ENCODE data around the gene HLA-C.
"Not testable (repeated sequence)": the region's sequence is repeated elsewhere in the genome, so short reads cannot be mapped to it uniquely, and the experiment has no call there.

Gene HLA-C

GRCh38 chr6:31270788-31271640 is 878 bp downstream of the HLA-C start:
- DNase-seq (ENCODE audit: low spot score), result peak; percentile 56

GRCh38 chr6:31268836-31269235 is 3.1 kb downstream of the HLA-C start:
- no peak for DNase-seq (ENCODE audit: low spot score)

- DNase-seq (ENCODE audit: low spot score), result no peak
Measured at GRCh38 chr6:31268369-31268765, 3.5 kb downstream of the HLA-C start.

GRCh38 chr6:31267651-31268368 is 4.1 kb downstream of the HLA-C start:
- DNase-seq (ENCODE audit: low spot score), result no peak

- no peak for DNase-seq (ENCODE audit: low spot score)
Measured at GRCh38 chr6:31266567-31267360, 5.1 kb downstream of the HLA-C start.

- no peak for DNase-seq (ENCODE audit: low spot score)
Measured at GRCh38 chr6:31265926-31266325, 6.0 kb downstream of the HLA-C start.

- DNase-seq (ENCODE audit: low spot score), result not testable (repeated sequence)
Measured at GRCh38 chr6:31263346-31263933, 8.5 kb downstream of the HLA-C start.

- DNase-seq (ENCODE audit: low spot score), result not testable (repeated sequence)
Measured at GRCh38 chr6:31259995-31260394, 11.9 kb downstream of the HLA-C start.

- DNase-seq (ENCODE audit: low spot score), result no peak
Measured at GRCh38 chr6:31252625-31253024, 19.3 kb downstream of the HLA-C start.

GRCh38 chr6:31251261-31251660 is 20.6 kb downstream of the HLA-C start:
- DNase-seq (ENCODE audit: low spot score), result no peak

GRCh38 chr6:31249184-31249583 is 22.7 kb downstream of the HLA-C start:
- no peak for DNase-seq (ENCODE audit: low spot score)

- DNase-seq (ENCODE audit: low spot score), result no peak
Measured at GRCh38 chr6:31247813-31248212, 24.1 kb downstream of the HLA-C start.

GRCh38 chr6:31246051-31246521 is 25.8 kb downstream of the HLA-C start:
- DNase-seq (ENCODE audit: low spot score), result no peak

GRCh38 chr6:31243508-31243907 is 28.4 kb downstream of the HLA-C start:
- DNase-seq (ENCODE audit: low spot score), result no peak

GRCh38 chr6:31239854-31240253 is 32.0 kb downstream of the HLA-C start:
- no peak for DNase-seq (ENCODE audit: low spot score)

GRCh38 chr6:31234101-31234500 is 37.8 kb downstream of the HLA-C start:
- not testable (repeated sequence) for DNase-seq (ENCODE audit: low spot score)

- DNase-seq (ENCODE audit: low spot score), result no peak
Measured at GRCh38 chr6:31228476-31228875, 43.4 kb downstream of the HLA-C start.

GRCh38 chr6:31227143-31227542 is 44.7 kb downstream of the HLA-C start:
- no peak for DNase-seq (ENCODE audit: low spot score)

GRCh38 chr6:31225735-31226134 is 46.2 kb downstream of the HLA-C start:
- no peak for DNase-seq (ENCODE audit: low spot score)

- DNase-seq (ENCODE audit: low spot score), result peak; percentile 65
Measured at GRCh38 chr6:31222496-31222895, 49.4 kb downstream of the HLA-C start.
